Body of pancreas (tissue), 4 donors: ENCODE results near the gene BSPRY.

ENCODE experiments used
- CTCF ChIP-seq, 7 experiments: fragments of 450-650 bp in 4 of 7; fragments of 200-600 bp in 3 of 7; sonication (generic) in 3 of 7; IDR thresholded peaks; one replicate each; pipeline ENCODE4 v1.5.1; 2016 to 2019; ENCODE audit warnings: antibody characterized with exemption in 7 of 7
- POLR2A ChIP-seq, 3 donors: fragments of 450-650 bp; IDR thresholded peaks; one replicate each; pipeline ENCODE4 v1.6.1; 2016; ENCODE audit warnings: antibody characterized with exemption in 3 of 3, mild to moderate bottlenecking in 2 of 3

GRCh38 chr9:113364951-113365350 is 15.6 kb downstream of the BSPRY start:
- TF ChIP-seq CTCF (IDR thresholded peaks at IDR 0.05) (no peak), POLR2A (IDR thresholded peaks at IDR 0.05) (no peak)
